Esophagus squamous epithelium (tissue), 4 donors: ENCODE results near the gene LACTBL1.

ENCODE experiments used
- CTCF ChIP-seq, 6 experiments: fragments of 450-650 bp in 4 of 6; fragments of 200-600 bp in 2 of 6; sonication (generic) in 2 of 6; IDR thresholded peaks; one replicate each; pipeline ENCODE4 v1.5.1; 2016 to 2019; ENCODE audit warnings: antibody characterized with exemption in 6 of 6, mild to moderate bottlenecking in 4 of 6, moderate library complexity in 4 of 6
- POLR2A ChIP-seq, 4 donors: fragments of 450-650 bp; IDR thresholded peaks; one replicate each; pipeline ENCODE4 v1.6.1; 2017; ENCODE audit warnings: antibody characterized with exemption in 4 of 4, mild to moderate bottlenecking in 4 of 4, moderate library complexity in 3 of 4

DNA sequence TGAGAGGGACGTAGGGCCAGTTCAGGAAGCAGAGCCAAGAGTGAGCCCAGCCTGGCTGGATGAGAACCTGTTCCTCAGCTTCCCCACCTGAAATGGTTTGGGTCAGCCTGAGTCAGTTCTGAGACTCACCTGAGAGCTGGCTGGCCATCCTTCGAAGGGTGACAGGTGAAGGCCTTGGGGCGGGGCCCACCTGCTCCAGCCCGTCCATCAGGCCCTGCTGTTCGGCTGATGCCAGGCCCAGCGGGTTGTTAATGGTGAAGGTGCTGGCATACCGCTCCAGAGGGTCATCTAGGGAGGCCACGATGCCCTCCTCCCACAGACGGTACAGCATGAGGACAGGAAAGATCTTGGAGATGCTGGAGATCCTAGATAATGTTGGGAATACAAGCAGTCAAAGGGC lies 14.1 kb downstream of the LACTBL1 start:
- no peak for TF ChIP-seq CTCF (IDR thresholded peaks at IDR 0.05)
- no peak for TF ChIP-seq POLR2A (IDR thresholded peaks at IDR 0.05)
